ENCODE data around the gene TAPT1. TPM values are rescaled to one million over a fixed set of nuclear protein-coding genes. Genes with fewer than 3 reads are reported as not detected.

TAPT1 gene
- total RNA-seq, 1 experiment from 2014 or later = 17.4 TPM

GRCh38 chr4:16111533-16111932 lies 114.7 kb downstream of the TAPT1 start:
- H3K4me1 ChIP-seq = peaks cover 14% of the 10 kb centered on the region
- H3K36me3 ChIP-seq = no peaks in the 10 kb centered on the region
- H3K4me3 ChIP-seq = no peak overlapping the region
- H3K27ac ChIP-seq = no peak overlapping the region
- no peak for DNase-seq
- no peaks in the 10 kb centered on the region for H3K27me3 ChIP-seq
- H3K9me3 ChIP-seq (replicated peaks) = no peaks in the 10 kb centered on the region

GRCh38 chr4:16110661-16111290 lies 115.5 kb downstream of the TAPT1 start:
- DNase-seq = no peak
- H3K27ac ChIP-seq = no peak overlapping the region

More at GRCh38 chr4:16110661-16111290, 115.5 kb downstream of the TAPT1 start:
- Histone ChIP-seq H3K27me3 (no peaks in the 10 kb centered on the region), H3K4me1 (peaks cover 6% of the 10 kb centered on the region), H3K9me3 (replicated peaks) (no peaks in the 10 kb centered on the region), H3K4me3 (no peak overlapping the region), H3K36me3 (no peaks in the 10 kb centered on the region)

Other genes with a start within 250 kb of the TAPT1 start
- gene PROM1, start 142.4 kb downstream of the TAPT1 start, total RNA-seq (2014; rRNA removed; shearing (Covaris generic)) = 23.0 and 23.4 TPM in 2 replicates